ENCODE results near the gene WFS1. TPM values are rescaled to one million over a fixed set of nuclear protein-coding genes. Genes with fewer than 3 reads are reported as not detected.

Gene WFS1
- total RNA-seq, 1 donor from 2014 or later: 11.6 TPM

DNA sequence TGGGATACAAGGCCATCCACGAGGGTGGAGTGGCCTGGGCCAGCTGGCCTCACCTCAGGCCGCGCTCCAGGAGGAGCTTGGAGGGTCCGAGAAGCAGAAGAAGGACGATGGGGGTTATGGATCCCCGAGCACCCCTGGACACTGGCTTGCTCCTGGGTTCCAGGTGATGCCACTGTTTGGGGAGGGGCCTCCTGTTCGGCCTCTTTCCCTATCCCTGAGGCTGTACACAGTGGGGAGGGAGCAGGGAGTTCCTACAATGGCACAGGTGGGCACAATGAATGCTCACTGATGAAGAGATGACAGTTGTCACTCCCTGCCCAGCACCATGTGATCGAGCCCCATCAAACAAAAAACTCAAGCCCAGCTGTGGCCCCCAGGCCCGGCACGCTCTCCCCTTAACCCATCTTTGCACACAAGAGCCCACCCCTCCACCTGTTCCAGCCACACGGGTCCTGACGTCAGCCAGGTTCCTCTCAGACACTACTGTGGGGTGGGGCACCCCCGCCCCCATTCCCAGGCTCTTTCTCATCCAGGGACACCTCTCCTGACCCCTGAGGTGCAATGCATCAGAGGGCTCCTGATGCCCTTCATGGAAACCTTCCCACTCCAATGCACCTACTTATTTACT is 70.3 kb downstream of the WFS1 start:
- no peak for TF ChIP-seq CTCF (conservative IDR thresholded peaks at IDR 0.05; ENCODE audit: low read depth, low read length)
- no peak overlapping the region for H3K4me3 ChIP-seq (ENCODE audit: low read depth, low read length)

GRCh38 chr4:6340446-6341015 is 70.9 kb downstream of the WFS1 start:
- TF ChIP-seq CTCF (conservative IDR thresholded peaks at IDR 0.05; ENCODE audit: low read depth, low read length): no peak
- DNase-seq (ENCODE audit: low read depth): no peak
- no peak overlapping the region for H3K4me3 ChIP-seq (ENCODE audit: low read depth, low read length)

More for the DNA sequence above, 70.3 kb downstream of the WFS1 start:
- DNase-seq (ENCODE audit: low read depth): no peak

- H3K4me3 ChIP-seq (ENCODE audit: low read depth, low read length): no peak overlapping the region
- no peak for DNase-seq (ENCODE audit: low read depth)
- no peak for TF ChIP-seq CTCF (conservative IDR thresholded peaks at IDR 0.05; ENCODE audit: low read depth, low read length)
Observed at GRCh38 chr4:6341696-6342095, 72.0 kb downstream of the WFS1 start.

DNA sequence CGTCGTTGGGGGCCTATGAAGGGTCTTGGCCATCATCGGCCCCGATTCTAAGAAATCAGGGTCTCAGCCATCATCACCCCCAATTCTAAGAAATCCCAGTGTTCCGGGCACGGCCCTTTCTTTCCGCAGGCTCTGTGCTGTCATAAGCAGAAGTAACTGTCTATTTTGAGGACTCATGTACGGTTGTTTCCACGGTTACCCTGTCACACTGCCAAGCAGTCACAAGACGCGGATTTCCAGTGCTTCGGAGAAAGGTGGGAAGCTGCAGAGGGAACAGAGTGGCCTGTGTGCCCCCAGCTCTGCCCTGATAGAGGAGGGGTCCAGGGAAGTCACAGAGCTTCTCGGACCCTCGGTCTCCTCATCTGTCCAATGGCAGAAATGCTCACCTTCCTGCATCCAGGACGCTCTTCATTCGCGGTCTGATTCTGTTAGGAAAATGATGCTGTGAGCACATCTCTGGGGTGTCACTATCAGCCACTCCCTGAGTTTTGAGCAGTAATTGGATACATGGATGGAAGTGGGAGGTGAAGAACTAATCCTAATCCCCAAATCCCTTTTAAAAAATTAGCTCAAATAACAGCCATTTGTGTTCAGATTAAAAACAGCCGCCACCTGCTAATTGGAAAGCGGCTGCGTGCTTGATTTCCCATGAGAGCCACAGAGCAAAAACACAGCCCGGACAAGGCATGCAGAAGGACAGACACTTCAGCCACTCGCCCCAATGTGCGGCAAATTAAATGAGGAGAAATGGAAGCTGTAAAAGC is 73.1 kb downstream of the WFS1 start:
- DNase-seq (ENCODE audit: low read depth): no peak
- no peak overlapping the region for H3K4me3 ChIP-seq (ENCODE audit: low read depth, low read length)
- no peak for TF ChIP-seq CTCF (conservative IDR thresholded peaks at IDR 0.05; ENCODE audit: low read depth, low read length)

DNA sequence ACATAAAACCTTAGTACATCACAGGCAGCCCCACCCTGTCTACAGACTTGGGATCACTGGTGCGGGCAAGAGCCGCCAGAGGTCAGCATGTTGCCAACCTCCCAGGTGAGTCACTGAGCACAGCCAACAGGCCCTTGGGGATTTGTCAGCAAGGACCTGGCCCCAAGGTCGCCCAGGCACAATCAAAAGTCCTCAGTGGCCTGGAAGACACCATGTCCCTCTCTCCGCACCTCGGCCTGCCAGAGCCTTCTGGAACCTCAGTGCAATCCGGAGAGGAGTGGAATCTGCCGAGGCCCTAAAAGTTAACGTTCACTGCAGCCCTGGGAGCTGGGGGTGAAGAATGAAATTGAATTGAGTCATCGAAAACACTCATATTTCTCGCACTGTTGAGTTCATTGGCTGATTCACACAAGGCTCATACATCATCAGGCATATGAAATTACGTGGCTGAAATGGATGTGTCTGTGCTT is 74.3 kb downstream of the WFS1 start:
- TF ChIP-seq CTCF (conservative IDR thresholded peaks at IDR 0.05; ENCODE audit: low read depth, low read length): peak; percentile 52
- DNase-seq (ENCODE audit: low read depth): no peak
- H3K4me3 ChIP-seq (ENCODE audit: low read depth, low read length): no peak overlapping the region

GRCh38 chr4:6345096-6345830 is 75.6 kb downstream of the WFS1 start:
- no peak for DNase-seq (ENCODE audit: low read depth)
- no peak overlapping the region for H3K4me3 ChIP-seq (ENCODE audit: low read depth, low read length)
- TF ChIP-seq CTCF (conservative IDR thresholded peaks at IDR 0.05; ENCODE audit: low read depth, low read length): no peak
